ENCODE data around the gene LAMA3.

LAMA3 gene

DNA sequence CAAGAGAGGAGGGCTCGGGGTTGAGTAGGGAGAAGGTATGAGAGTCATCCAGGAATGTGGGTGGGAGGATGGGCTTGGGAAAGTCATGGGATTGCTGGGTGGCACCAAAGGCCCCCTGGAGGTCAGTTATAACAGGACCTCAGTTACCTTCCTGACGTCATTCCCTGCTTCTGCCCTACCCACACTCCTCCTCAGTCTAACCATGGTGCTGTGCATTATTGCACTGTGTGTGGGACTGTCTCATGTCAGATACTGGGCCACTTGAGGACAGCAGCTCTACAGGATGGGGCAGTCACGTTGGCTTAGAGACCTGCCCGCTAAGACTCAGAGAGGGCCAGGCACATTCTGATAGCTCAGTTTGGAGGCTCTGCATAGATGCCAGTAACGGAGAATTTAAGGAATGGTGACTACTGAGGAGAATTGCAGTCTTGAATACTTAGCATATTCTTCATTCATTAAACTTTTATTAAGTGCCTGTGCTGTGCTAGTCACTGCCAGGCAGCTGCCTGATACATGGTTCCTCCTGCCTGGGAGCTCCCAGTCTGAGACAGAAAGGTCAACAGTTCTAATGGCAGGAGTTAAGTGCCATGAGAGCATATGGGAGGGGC, 90.5 kb downstream of the LAMA3 start:
- no peak for DNase-seq

- DNase-seq = no peak
These were observed 95.6 kb downstream of the LAMA3 start for GRCh38 chr18:23784832-23785245.

GRCh38 chr18:23793051-23793450, 103.8 kb downstream of the LAMA3 start:
- no peak for DNase-seq

DNA sequence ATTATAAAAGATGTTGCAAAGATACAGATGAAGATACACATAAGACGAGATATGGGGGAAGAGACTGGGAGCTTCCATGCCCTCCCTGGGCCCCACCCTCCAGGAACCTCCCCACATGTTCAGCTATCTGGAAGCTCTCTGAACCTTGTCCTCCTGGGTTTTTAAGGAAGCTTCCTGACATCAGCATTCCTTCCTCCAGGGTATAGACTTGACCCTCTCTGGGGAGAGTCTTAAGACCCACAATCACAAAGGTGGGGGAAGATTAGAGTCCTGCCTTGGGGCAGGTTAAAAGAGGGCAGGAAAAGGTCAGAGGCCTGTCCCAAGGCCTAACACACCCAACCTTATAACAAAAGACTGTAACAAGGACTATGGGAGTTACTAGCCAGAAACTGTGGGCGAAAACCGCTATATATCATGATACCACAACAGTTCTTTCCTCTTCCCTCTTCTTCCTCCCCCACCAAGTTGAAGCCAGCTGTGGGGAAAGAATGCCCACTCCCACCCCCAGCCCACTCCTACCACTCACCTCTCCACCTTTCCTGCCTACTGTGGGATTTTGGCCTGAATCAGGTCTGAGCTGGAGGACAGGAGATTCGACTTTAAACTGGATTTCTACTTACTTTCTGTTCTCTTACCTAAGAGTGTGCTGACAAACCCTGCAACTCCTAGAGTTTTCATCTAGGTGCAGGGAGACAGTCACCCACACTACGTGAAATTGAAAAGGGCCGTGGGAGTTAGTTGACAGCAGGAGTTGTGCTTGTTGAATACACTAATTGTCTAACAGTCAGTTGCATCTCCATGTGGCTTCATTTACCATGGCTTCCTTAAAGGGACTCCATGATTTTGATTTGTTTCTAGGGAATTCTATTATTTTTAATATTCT, 105.0 kb downstream of the LAMA3 start:
- no peak for DNase-seq

DNA sequence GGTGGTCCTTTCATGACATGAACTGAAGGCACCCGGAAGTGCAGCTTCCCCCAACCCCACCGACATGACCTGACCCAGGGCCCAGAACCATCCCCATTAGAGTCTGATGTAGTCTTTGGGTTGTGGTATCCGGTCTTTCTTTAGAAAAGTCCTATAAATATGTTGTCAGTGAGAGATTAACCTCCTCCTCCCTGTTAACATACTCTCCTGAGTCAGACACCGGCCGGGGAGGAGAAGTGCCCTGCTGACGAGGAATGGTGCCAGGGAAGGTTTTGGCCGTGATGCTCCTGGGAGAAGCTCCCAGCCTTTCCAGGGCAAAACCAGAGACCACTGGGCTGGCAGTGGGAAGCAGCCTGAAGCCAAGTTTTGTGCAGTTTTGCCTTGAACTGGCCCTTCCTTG, 109.0 kb downstream of the LAMA3 start:
- DNase-seq = no peak

GRCh38 chr18:23798824-23799223, 109.6 kb downstream of the LAMA3 start:
- DNase-seq = no peak

- no peak for DNase-seq
These were observed 110.3 kb downstream of the LAMA3 start for GRCh38 chr18:23799540-23799939.

- DNase-seq = no peak
These were observed 111.6 kb downstream of the LAMA3 start for GRCh38 chr18:23800902-23801301.

DNA sequence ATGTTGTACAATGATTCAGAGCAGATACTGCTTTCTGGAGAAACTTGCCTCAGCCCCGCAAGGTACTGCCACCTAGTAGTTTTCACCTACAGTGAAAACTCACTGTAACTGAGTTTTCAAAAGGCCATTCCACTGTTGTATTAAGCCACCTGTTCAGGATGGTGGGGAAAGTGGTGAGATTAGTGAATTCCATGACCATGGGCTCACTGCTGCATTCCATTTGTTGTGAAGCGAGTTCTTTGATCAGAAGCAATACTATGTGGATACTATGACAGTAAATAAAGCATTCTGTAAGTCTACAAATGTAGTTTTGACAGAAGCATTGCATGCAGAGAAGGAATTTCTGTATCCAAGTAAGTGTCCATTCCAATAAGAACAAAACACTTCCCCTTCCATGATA, 113.6 kb downstream of the LAMA3 start:
- no peak for DNase-seq

DNA sequence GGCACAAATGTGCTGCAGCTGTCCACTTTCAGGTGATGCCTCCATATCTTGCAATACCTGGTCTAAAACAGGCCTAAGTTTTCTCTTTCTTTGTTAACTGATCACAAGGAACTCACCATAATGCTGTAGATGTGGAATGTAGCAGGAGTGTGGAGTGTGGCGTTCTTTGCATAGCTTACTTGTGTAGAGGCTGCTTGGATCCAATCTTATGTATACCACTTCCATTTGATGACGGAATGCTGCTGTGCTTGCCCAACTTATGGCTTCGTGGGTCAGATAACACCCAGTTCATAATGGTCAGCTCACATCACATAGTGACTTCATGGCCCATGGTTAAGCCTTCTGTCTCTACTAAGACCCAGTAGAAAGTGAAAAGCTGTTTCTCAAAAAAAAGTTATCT, 114.5 kb downstream of the LAMA3 start:
- no peak for DNase-seq

DNA sequence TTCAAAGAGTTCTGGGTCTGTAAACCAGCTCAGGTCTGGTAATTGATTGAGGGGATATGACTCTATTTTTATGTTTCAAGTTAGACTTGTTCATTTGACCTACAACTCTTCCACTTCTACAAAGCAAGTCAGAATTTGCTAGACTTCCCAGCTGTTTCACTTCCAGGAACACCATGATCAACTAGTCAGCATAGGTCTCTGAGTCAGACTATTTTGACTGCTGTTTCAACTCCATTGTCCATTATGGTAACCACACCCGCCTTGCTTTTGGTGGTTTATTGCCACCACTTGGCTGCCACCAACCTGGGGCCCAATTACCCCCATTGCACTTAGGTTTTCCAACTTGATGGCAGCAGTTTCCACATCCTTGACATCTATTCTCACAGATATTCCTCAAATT, 116.6 kb downstream of the LAMA3 start:
- DNase-seq = no peak

DNA sequence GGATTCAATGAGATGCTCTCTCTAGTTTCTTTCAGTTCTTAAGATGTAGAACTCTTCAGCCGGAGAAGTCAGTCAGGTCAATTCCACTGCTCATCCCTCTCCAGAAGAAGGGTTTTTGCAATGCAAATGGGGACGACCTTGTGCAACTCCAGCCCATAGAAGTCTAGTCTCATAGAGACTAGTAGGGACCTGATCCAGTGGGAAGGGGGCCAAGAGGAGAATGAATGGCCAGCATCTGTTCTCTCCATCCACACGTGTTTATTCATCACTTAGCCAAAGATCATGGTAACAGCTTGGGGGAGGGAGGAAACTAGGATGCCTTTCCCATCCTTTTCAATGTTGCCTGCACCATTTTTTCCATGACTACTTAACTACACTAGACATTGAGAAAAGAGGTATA, 120.2 kb downstream of the LAMA3 start:
- DNase-seq = no peak

GRCh38 chr18:23810396-23810795, 121.1 kb downstream of the LAMA3 start:
- no peak for DNase-seq

DNA sequence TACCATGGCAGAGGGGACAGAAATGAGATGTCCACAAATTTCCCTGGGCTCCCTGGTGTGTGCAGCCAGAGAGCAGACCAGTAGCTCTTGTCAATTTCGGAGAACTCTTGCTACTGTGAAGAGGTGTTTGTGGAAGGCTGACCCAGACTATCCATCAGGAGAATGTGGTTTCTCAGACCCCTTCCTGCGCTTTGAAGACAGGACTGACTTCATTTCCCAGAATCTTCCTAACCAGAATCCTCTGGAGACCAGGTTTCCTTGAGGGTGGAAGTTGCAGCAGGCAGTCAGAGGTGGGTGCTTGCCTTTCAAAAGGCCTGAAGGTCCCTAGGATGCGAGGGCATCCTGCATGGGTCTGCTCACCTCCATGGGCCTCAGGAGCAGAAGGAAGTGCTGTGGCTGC, 121.9 kb downstream of the LAMA3 start:
- DNase-seq = no peak

DNA sequence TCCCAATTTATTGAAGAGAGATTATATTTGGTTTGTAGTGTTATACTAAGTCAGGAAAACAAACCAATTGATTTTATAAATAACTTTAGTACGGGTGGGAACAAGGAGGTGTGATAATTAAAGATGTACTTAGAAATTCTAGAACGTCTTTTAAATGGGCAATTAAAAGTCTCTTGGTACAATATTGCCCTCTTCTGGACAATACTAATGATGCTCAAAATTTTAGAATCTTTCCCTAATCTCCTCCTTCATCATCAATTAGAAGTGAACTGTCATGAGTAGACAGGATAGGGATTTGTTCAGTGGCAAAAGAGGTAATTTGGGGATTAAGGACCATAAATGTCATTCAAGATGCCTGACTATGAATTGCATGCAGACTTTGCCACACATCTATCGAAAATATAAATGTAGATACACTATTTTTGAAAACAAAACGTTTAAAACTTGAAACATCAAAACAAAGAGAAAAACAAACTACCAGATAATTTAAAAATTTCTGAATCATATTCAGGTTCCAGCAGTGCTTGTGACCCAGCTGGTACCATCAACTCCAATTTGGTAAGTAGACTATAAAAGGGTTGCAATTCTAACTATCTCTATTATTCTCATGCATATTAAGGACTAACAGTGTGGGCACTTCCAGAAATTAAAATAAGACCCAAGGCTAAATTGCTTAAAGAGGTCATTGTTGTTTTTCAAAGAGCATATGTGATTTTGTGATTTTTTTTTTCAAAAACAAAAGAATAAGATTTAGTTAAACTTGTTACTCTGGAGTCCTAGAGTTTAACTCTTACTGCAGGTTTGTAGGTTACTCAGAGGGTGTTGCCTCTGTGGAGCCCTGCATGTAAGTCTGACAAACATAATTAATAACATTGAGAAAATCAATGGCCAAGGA, 123.5 kb downstream of the LAMA3 start:
- DNase-seq = no peak

DNA sequence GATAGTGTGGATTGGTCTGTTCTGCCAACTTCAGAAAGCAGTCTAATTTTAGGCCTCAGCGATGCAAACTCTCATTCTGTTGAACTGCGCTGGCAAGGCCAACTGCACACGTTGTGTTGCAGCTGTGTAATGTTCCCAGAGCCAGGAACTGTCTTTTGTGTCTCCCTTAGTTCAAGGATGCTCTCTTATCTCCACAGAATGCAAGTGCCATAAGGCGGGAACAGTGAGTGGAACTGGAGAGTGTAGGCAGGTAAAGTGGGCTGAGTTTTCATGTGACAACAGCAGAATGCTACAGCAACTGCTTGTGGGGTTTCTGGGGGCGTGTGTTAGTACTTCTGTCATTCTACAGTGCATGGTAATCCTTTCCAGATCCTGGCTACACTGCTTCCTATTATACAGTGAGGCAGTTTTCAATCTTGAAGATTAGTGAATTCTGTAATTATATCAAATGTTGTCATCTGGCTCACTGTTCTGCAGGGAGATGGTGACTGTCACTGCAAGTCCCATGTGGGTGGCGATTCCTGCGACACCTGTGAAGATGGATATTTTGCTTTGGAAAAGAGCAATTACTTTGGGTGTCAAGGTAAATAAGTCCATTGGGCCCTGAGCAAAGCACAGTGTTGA, 125.8 kb downstream of the LAMA3 start:
- no peak for DNase-seq

DNA sequence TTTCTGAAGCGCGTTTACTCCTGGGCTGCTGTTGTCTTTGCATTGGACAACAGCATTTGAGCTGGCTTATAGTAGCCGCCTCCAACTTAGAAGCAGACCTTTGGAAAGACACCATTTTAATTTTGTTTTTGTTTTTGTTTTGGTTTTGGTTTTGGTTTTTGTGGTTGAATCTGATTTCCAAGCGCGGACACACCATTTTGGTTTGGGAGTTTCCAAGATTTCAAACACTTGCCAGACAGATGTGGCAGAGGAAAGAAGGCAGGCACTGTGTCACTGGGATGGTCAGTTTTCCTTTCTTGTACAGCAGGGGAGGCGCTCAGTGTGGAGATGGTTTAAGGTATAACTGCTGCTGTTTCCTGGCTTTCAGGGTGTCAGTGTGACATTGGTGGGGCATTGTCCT, 126.8 kb downstream of the LAMA3 start:
- DNase-seq = no peak

GRCh38 chr18:23816740-23817139, 127.5 kb downstream of the LAMA3 start:
- no peak for DNase-seq

- no peak for DNase-seq
These were observed 129.7 kb downstream of the LAMA3 start for GRCh38 chr18:23819001-23819400.

GRCh38 chr18:23822590-23823385, 133.5 kb downstream of the LAMA3 start:
- DNase-seq = no peak

GRCh38 chr18:23824240-23824639, 135.0 kb downstream of the LAMA3 start:
- no peak for DNase-seq

DNA sequence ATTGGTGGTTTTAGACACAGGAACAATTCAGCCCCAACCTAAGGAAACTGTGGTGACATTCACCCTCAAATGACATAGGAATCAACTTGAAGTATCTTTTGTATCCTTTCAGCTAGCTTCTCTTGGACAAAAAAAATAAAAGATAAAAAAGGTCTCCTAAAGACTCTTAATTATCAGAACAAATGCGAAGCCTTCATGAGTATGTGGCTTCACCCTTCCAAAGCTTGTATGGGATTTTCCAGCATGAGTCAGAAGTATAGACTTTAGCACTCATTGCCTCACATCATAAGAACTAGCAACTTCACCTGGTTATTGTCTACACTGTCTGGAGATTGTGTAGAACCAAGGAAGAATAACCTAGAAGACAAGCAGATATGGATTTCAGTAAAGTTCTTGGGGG, 135.4 kb downstream of the LAMA3 start:
- DNase-seq = no peak

All from SHP77 treated with DMSO at 0.1 percent for 48 hours (cell line).